Panc1 (cell line): ENCODE results near the gene SPATA21.

Experiments
- POLR2AphosphoS5 ChIP-seq: IDR thresholded peaks from 2 replicates; pipeline ENCODE4 v1.6.1; 2012; ENCODE audit warnings: mild to moderate bottlenecking, low read depth, low read length, moderate library complexity
- TF ChIP-seq, protein P1 (sequence below): fragments of 450-650 bp; IDR thresholded peaks from 2 replicates; pipeline ENCODE4 v1.5.1; 2017; ENCODE audit warnings: mild to moderate bottlenecking

DNA sequence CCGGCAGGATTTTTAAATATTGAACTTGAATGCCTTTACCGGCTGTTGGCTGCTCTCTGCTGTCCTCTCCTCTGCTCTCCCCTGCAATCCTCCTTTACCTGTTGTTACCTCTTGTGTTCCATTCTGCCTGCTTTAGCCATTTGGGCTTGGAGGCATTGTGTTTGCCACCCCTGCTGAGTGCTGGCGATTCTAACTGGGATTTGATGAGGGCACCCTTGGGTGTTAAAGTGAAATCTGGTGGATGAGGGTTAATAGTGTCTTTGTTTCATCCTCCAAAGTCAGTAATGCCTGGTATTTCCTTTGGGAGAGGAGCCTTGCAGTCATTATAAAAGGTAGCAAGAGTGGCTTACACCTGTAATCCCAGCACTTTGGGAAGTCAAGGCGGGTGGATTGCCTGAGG, 60.3 kb downstream of the SPATA21 start:
- TF ChIP-seq, protein P1, sequence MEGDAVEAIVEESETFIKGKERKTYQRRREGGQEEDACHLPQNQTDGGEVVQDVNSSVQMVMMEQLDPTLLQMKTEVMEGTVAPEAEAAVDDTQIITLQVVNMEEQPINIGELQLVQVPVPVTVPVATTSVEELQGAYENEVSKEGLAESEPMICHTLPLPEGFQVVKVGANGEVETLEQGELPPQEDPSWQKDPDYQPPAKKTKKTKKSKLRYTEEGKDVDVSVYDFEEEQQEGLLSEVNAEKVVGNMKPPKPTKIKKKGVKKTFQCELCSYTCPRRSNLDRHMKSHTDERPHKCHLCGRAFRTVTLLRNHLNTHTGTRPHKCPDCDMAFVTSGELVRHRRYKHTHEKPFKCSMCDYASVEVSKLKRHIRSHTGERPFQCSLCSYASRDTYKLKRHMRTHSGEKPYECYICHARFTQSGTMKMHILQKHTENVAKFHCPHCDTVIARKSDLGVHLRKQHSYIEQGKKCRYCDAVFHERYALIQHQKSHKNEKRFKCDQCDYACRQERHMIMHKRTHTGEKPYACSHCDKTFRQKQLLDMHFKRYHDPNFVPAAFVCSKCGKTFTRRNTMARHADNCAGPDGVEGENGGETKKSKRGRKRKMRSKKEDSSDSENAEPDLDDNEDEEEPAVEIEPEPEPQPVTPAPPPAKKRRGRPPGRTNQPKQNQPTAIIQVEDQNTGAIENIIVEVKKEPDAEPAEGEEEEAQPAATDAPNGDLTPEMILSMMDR, result no peak
- TF ChIP-seq POLR2AphosphoS5, result no peak
